ENCODE results near the gene NDUFB4.

DNA sequence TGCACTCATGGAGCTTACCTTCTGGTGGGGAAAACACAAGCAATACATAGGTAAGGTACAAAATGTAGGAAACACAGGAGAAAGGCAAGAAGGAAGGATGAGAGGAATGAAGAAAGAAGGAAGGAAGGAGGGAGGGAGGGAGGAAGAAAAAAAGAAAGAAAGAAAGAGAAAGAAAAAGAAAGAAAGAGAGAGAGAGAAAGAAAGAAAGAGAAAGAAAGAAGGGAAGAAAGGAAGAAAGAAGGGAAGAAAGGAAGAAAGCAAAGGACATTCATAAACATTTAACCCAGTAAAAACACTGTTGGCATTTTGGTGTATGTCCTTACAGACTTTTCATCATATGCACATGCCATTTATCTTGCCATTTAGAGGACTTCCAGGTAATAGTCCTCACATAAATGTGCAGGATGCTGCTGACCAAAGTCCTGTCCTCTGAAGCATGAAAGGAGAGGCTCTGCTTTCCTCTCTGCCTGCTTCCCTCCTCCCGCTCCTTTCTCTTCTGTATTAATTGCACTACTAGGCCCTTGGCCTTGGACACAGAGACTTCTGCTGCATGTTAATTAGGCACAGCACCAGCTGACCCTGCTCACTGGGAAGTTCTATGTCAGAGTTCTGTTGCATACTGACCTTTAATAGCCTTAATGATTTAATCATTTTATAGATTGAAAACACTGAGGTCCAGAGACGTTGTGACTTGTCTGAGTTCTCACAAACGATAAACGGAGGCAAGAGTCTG, 29.7 kb upstream of the NDUFB4 start:
- TF ChIP-seq CTCF (IDR thresholded peaks at IDR 0.05; ENCODE audit: insufficient read depth, low read depth, low read length) = no peak
- TF ChIP-seq EZH2 (IDR thresholded peaks at IDR 0.05; ENCODE audit: insufficient read depth, low read length) = no peak

Measured in astrocyte (in vitro differentiated cells and primary cell).